GM19023 (cell line): ENCODE results near the gene OR7G1.
"Not testable (repeated sequence)": the region's sequence is repeated elsewhere in the genome, so short reads cannot be mapped to it uniquely, and the experiment has no call there.

Experiments used
- ATAC-seq: cut with Tn5 transposase; IDR thresholded peaks from one replicate; pipeline ENCODE4 v1.9.1; 2021; ENCODE audit warnings: mild to moderate bottlenecking, moderate library complexity; ENCODE audit not compliant: unreplicated experiment

OR7G1 gene

DNA sequence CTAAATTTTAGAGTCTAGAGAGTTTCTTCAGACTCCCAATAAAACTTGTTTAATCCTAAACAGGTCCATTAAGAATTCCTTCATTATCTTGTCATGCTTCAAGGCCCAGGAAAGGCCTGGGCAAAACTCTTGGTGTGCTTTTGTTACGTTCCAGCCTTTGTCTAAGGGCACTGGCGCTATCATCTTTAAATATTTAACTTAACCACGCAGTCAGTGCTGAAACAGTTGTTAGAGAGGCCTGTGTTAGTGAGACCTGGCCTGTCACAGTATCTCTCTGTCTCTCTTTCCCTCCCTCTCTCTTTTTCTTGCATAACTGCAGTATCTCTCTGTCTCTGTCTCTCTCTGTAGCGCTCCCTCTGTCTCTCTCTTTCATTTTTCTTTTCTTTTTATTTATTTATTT lies 36.9 kb downstream of the OR7G1 start:
- no peak for ATAC-seq

- no peak for ATAC-seq
Observed at GRCh38 chr19:9076901-9077300, 38.7 kb downstream of the OR7G1 start.

GRCh38 chr19:9075064-9075949 lies 40.3 kb downstream of the OR7G1 start:
- no peak for ATAC-seq

DNA sequence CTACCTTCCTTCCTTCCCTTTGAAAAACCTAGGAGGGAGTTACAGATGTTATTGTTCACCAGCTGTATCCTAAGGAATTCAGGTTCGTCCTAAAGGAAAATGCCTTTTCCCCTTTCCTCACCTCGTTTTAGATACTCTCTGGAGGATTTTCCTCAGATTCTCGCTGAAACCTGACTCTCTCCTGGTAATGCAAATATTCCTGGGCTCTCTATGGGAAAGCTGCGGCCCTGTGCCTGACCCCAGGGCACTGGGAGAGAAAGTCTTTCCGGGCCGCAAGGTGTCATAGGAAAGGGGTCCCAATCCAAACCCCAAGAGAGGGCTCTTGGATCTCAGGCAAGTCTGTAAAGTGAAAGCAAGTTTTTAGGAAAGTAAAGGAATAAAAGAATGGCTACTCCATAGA lies 41.8 kb downstream of the OR7G1 start:
- no peak for ATAC-seq

DNA sequence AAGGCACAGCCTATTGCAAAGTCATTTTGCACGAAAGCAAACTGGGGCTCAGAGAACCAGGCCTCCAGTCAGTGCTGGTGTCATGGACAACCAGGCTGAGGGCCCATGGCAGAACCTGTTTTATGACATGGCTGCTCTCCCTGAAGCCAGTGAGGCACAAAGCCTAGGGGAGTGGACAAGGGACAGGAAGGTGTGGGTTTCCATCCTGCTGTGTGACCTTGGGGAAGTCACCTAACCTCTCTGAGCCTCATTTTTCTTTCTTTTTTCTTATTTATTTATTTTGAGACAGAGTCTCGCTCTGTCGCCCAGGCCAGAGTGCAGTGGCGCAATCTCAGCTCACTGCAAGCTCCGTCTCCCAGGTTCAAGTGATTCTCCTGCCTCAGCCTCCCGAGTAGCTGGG lies 43.8 kb downstream of the OR7G1 start:
- not testable (repeated sequence) for ATAC-seq

- ATAC-seq = no peak
Observed at GRCh38 chr19:9070066-9070465, 45.5 kb downstream of the OR7G1 start.

GRCh38 chr19:9065457-9066014 lies 50.0 kb downstream of the OR7G1 start:
- no peak for ATAC-seq
